Measurements from ENCODE around the gene DRC7.

DNA sequence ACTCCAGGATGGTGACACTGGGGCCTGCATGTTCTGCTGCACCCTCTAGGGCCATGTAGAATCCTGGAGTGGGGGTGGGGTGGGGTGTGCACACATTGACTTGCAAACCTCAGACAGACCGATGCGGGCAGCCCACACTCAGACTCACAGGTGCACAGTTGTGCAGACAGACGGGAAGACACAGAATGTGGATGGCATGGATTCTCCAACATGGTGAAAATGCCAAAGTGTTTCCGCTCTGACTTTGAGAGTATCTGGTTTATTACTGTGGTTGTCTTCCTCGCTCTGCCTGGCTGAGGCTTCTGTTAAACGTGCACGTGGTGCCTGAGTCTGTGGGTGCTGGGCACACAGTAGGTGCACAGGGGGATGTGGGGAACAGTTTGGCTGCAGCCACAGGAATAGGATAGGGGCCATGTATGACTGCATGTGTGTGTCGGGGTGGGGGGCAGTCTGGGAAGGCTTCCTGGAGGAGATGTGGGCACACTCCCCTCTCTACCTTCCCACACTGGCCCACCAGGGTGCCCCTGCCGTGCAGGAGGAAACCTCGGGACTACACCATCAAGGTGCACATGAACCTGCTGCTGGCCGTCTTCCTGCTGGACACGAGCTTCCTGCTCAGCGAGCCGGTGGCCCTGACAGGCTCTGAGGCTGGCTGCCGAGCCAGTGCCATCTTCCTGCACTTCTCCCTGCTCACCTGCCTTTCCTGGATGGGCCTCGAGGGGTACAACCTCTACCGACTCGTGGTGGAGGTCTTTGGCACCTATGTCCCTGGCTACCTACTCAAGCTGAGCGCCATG lies 35.5 kb upstream of the DRC7 start:
- TF ChIP-seq EP300 (IDR thresholded peaks at IDR 0.05) (no peak), POLR2A (IDR thresholded peaks at IDR 0.05) (no peak)
- TF ChIP-seq, protein P1, sequence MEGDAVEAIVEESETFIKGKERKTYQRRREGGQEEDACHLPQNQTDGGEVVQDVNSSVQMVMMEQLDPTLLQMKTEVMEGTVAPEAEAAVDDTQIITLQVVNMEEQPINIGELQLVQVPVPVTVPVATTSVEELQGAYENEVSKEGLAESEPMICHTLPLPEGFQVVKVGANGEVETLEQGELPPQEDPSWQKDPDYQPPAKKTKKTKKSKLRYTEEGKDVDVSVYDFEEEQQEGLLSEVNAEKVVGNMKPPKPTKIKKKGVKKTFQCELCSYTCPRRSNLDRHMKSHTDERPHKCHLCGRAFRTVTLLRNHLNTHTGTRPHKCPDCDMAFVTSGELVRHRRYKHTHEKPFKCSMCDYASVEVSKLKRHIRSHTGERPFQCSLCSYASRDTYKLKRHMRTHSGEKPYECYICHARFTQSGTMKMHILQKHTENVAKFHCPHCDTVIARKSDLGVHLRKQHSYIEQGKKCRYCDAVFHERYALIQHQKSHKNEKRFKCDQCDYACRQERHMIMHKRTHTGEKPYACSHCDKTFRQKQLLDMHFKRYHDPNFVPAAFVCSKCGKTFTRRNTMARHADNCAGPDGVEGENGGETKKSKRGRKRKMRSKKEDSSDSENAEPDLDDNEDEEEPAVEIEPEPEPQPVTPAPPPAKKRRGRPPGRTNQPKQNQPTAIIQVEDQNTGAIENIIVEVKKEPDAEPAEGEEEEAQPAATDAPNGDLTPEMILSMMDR (IDR thresholded peaks at IDR 0.05): no peak
